ENCODE results near the gene ST6GALNAC3.

GRCh38 chr1:76580206-76580605 is 505.7 kb downstream of the ST6GALNAC3 start:
- TF ChIP-seq PRDM4 (tag by site-specific recombination; IDR thresholded peaks at IDR 0.05): no peak
- TF ChIP-seq ZNF48 (tag by site-specific recombination; IDR thresholded peaks at IDR 0.05): no peak
- TF ChIP-seq, protein P1, sequence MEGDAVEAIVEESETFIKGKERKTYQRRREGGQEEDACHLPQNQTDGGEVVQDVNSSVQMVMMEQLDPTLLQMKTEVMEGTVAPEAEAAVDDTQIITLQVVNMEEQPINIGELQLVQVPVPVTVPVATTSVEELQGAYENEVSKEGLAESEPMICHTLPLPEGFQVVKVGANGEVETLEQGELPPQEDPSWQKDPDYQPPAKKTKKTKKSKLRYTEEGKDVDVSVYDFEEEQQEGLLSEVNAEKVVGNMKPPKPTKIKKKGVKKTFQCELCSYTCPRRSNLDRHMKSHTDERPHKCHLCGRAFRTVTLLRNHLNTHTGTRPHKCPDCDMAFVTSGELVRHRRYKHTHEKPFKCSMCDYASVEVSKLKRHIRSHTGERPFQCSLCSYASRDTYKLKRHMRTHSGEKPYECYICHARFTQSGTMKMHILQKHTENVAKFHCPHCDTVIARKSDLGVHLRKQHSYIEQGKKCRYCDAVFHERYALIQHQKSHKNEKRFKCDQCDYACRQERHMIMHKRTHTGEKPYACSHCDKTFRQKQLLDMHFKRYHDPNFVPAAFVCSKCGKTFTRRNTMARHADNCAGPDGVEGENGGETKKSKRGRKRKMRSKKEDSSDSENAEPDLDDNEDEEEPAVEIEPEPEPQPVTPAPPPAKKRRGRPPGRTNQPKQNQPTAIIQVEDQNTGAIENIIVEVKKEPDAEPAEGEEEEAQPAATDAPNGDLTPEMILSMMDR (tag by site-specific recombination; IDR thresholded peaks at IDR 0.05): no peak
- no peak for TF ChIP-seq GFI1B (tag by site-specific recombination; IDR thresholded peaks at IDR 0.05)
- TF ChIP-seq ZFP3 (tag by site-specific recombination; IDR thresholded peaks at IDR 0.05; ENCODE audit: low read depth): no peak

Data from HEK293 (cell line).